GM13977 (cell line): ENCODE data around the gene MYO1C.

Experiments
- DNase-seq: peaks from one replicate; pipeline ENCODE4 v3.0.0; 2012; ENCODE audit warnings: low spot score
- in situ Hi-C: fragments of 300-500 bp; cut with MboI; formaldehyde crosslinking; loops from one replicate; pipeline ENCODE4 v1.12.0; 2022; ENCODE audit warnings: low sequenced_read_pairs, low pct_unique_long_range_greater_than_20kb, mixed read lengths, inconsistent platforms; ENCODE audit not compliant: unreplicated experiment
- TF ChIP-seq, protein P1 (sequence below): IDR thresholded peaks from 2 replicates; pipeline ENCODE4 v1.5.1; 2012; ENCODE audit warnings: mild to moderate bottlenecking, control low read depth; ENCODE audit not compliant: insufficient read depth; ENCODE audit errors: extremely low read depth, missing control alignments

Gene MYO1C

DNA sequence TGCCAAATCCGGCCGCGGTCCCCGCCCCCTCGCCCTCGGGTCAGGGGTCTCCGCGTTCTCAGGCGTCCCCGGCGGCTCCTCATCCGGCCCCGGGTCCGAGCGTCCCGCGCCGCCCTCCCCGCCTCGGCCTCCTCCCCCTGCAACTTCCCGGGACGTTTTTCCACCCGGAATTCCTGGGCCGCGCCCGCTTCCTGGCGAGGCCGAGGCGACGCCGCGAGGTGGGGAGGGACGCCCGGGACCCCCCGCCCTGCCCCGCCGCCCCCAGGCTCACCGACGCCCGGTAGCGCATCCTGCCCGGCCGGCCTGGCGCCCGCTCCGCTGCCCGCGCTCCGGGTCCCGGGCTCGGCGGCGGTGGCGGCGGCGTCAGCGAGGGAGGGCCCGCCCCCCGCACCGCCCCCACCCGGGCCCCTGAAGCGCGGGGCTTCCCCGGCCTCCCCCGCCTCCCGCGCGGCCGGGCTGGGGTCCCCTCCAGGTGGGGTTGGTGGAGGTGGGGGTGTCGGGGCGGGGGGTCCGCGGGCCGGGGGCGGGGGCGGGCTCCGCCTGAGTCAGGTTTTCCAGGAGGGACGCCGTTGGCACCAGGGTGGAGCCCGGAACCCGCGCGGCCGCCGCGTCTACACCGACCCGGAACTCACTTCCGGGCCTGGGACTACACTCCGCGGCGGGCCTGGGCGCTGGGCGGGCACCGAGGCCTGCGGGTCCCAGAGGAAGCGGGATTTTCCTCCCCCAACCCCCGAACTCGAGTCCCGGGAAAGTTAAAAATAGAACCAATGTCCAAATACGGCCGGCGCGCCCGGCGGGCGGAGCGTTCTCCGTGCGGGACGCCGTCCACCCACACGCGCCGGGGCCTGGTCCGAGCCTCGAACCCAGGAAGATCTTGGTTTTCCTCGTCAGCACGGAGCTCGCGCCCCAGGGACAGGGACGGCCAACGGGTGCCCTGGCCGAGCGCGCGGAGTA is 6.8 kb downstream of the MYO1C start:
- in situ Hi-C loops: no loop called here
- peak; percentile 88 for DNase-seq
- TF ChIP-seq, protein P1, sequence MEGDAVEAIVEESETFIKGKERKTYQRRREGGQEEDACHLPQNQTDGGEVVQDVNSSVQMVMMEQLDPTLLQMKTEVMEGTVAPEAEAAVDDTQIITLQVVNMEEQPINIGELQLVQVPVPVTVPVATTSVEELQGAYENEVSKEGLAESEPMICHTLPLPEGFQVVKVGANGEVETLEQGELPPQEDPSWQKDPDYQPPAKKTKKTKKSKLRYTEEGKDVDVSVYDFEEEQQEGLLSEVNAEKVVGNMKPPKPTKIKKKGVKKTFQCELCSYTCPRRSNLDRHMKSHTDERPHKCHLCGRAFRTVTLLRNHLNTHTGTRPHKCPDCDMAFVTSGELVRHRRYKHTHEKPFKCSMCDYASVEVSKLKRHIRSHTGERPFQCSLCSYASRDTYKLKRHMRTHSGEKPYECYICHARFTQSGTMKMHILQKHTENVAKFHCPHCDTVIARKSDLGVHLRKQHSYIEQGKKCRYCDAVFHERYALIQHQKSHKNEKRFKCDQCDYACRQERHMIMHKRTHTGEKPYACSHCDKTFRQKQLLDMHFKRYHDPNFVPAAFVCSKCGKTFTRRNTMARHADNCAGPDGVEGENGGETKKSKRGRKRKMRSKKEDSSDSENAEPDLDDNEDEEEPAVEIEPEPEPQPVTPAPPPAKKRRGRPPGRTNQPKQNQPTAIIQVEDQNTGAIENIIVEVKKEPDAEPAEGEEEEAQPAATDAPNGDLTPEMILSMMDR: no peak

DNA sequence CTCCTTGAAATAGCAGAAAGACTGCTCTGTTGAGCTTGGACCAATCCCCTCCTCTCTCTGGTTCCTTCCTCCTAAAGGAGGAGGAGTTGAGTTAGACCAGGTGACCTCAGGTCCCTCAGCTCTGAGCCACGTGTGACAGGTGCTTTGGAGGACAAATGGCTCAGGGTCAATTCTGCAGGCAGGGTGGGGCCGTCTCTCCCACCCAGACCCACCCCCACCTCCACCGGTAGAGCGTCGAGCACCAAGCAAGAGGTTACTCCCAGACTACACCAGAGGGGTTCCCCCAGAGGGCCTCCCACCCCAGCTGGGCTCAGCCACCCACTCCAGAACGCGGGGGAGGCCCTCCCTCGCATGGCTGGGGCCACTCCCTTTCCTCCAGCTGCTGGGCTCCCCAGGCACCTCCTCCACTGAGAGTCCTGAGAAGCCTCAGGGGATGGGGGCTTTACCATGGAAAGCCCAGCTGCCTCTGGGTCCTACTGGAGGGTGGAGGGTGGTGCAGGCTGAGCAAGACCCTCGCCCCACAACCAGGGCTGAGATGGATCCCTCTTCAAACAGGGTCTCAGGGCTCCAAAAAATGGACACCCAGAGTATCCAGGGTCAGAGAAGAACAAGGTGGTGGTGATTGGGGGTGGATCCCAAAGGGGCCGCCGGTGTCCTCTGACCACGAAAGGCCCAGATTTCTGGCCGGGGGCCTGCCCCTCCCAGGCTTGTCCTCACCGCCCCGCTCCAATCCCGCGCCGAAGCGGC is 7.6 kb downstream of the MYO1C start:
- DNase-seq: peak; percentile 87
- TF ChIP-seq, protein P1: no peak
- in situ Hi-C loops: no loop called here

DNA sequence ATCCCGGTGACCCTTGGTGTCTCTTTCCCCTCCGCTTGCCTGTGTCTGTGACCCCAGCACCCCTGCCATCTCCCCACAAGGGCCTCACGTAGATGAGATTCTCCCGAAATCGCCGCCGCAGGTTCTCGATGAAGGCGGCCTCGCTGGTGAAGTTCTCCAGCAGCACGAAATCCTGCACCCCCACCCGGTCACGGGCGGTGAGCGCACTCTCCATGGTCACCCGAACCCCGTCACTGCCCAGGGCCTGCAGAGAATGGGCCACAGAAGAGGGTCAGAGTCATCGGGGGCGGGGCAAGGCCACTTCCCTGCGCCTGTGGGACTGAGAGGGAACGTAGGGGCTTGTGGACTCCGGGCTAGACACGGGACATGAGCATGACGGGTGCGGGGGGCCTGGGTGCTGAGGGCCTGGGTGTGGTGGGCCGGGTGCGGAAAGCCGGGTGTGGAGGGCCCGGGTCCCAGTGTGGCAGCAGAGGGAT is 8.4 kb downstream of the MYO1C start:
- in situ Hi-C loops: no loop called here
- TF ChIP-seq, protein P1: no peak
- no peak for DNase-seq

DNA sequence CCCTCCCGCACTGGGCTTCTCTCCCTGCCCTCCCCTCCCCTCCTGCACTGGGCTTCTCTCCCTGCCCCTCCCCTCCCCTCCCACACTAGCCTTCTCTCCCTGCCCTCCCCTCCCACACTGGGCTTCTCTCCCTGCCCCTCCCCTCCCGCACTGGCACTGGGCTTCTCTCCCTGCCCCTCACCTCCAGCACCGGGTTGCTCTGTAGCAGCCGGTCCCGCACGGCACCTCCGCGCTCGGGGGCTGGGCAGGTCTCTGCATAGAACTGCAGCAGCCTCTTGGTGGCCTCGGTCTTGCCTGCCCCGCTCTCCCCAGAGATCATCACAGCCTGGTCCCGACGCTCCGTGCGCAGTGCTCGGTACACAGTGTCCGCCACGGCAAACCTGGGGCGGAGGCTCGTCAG is 9.8 kb downstream of the MYO1C start:
- TF ChIP-seq, protein P1: no peak

DNA sequence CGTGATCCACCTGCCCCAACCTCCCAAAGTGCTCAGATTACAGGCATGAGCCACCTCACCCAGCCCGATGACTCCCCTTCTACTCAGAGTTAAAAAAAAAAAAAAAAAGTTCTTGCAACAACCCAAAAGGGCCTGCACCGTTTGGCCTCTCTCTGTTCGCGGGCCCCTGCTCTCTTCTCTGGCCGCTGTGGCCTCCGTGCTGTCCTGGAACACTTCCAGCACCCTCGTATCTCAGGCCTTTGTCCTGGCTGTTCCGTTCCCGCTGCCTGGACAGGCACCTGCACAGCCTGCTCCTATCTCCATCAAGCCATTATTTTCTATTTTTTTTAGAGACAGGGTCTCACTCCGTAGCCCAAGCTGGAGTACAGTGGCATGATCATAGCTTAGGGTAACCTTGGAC is 10.8 kb downstream of the MYO1C start:
- in situ Hi-C loops: no loop called here
- TF ChIP-seq, protein P1: no peak
- no peak for DNase-seq

More for the DNA sequence above, 9.8 kb downstream of the MYO1C start:
- no peak for DNase-seq
- in situ Hi-C loops: no loop called here

DNA sequence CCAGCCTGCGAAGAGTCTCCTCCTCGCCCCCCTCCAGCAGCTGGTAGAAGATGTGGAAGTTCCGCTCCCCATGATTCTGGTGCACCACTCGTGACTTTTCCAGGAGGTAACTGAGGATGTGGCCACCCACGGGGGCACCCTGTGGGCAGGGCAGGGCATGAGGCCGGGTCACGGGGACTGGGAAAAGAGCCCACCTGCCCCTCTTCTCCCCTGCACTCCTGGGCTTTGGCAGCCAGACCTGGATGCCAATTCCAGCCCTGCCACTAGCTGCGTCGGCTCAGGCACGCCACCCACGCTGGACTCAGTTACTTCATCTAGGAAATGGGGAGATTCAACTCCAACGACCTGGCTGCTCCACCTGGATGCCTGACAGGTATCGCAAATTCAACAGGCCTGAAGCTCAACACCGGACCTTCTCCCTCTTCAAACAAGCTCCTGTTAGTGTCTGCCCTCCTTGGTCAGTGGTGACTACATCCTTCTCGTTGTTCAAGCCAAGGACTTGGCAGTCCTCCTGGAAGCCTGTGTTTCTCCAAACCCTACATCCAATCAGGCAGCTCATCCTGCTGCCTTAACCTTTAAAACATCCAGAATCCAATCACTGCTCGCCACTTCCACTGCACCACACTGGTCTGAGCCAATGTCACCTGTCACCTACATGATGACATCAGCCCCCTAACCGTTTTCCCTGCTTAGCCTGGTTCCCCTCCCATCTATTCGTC is 11.6 kb downstream of the MYO1C start:
- DNase-seq: no peak
- in situ Hi-C loops: no loop called here
- TF ChIP-seq, protein P1: no peak
